ENCODE results near the gene CCT4.

DNA sequence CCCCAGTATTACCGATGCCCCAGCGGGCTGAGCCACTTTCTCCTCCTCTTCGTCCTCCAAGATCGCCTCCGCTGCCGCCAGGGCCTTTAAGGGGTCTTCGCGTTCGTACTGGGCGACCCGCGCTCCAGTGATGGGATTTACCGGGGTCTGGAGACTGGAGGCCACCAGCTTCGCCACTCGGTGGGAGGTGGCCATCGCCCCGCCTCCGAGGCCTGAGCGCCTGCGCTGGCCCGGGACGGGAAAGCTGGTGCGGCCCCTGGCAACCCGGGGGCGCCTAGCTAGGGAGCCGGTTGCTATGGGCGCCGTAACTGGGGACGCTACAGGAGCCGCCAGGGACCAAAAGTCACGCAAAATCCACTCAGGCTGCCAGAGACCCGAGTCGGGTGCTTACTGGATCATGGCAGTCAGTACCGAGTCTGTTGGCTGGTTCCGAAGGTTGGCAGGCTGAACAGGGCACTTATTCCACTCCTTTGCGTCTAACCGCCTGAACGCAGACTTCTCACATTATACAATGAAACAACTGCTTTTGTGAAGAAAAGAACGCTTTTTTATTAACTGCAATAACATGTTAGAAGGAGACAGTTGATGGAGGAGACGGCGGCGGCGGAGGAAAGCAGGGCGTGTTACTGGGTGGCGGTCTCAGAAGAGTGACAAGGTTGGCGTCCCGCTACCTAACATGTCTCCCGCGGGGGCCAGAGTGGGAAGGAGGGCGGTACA is 34.5 kb downstream of the CCT4 start, which contains the start of gene FAM161A:
- peak; percentile 30 to 57 for TF ChIP-seq POLR2A (IDR thresholded peaks at IDR 0.05)
- TF ChIP-seq, protein P1, sequence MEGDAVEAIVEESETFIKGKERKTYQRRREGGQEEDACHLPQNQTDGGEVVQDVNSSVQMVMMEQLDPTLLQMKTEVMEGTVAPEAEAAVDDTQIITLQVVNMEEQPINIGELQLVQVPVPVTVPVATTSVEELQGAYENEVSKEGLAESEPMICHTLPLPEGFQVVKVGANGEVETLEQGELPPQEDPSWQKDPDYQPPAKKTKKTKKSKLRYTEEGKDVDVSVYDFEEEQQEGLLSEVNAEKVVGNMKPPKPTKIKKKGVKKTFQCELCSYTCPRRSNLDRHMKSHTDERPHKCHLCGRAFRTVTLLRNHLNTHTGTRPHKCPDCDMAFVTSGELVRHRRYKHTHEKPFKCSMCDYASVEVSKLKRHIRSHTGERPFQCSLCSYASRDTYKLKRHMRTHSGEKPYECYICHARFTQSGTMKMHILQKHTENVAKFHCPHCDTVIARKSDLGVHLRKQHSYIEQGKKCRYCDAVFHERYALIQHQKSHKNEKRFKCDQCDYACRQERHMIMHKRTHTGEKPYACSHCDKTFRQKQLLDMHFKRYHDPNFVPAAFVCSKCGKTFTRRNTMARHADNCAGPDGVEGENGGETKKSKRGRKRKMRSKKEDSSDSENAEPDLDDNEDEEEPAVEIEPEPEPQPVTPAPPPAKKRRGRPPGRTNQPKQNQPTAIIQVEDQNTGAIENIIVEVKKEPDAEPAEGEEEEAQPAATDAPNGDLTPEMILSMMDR (IDR thresholded peaks at IDR 0.05 in 4 of 5, conservative IDR thresholded peaks at IDR 0.05 in 1 of 5) = no peak
